GM19193 (cell line): ENCODE data around the gene DDX43.
A peak's percentile ranks its signal among the peaks of the same experiment; 100 is the strongest.

Experiments used
- POLR2A ChIP-seq: IDR thresholded peaks from 4 replicates; pipeline ENCODE4 v1.6.1; 2011; ENCODE audit not compliant: insufficient read depth, insufficient read length; ENCODE audit errors: extremely low read depth

DDX43 gene

DNA sequence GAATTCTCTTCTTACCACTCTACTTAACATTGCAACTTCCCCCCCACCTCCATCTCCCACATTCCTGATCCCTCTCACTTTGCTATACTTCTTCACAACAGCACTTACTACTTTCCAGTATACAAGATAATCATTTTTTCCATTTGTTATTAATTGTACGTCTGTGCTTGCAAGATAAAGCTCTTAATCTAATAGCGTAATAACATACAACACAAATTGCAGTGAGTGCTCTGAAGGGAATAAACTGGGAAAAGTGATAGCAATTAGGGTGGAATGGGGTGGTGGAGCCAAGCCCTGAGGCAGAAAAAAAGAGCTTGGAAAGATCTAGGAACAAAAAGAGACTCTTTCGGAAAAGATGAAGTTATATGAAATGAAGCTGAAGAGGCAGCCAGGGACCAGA is 48.9 kb downstream of the DDX43 start:
- no peak for TF ChIP-seq POLR2A

DNA sequence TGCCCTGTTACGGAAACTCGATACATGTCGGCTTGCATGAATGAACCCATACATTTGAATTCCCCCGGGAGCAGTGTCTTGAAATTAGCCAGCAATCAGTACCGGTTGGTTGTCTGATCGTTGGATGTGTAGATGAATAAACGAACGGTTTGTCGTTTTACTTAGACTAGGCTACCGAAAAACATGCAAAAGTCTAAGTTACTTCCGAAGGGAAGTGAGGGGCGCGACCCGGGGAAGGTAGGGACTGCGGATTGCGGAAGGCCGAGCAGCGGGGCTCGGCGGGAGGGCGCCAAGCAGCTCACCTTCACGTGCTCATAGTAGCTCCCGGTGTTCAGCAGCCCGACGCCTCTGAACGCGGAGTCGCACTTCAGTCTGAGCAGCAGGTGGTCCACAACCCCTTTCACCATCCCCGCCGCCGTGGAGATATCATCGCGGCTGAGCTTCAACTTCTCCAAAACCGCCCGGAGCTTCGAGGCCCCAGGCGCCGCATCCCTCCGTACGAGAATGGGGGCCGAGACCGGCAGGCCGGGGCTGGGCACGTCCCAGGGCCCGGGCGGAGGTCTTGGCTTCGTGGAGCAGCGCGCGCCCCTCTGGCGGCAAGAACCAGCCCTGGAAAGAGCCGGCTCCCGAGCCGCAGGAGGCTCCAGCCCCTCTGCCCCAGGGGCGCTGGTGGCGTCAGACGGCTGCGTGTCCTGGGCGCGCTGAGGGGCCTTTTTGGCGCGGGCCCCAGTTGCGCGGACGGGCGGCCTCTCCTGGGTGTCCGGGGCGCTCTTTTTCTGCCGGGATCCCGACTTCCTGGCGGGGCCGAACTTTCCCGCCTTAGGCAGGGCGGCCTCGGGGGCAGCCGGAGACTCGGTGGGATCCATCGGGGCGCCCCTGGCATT is 56.8 kb downstream of the DDX43 start:
- TF ChIP-seq POLR2A, result peak; percentile 57

DNA sequence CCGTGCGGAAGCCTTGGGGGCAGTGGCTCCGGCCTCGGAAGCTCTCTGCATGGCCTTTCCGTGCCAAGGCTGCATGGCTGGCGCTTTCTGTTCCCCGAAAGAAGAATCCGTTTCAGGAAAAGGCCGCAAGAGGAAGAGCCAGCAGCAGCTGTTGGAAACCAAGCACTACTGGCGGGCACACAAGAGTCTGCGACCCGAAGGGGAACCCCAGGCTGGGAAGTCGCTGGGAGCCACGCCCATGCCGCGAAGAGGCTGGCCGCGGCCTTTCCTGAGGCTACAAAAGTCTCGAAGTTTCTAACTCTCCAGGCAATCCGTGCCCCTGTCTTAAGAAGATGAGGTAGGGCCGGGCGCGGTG is 57.5 kb downstream of the DDX43 start, which contains the start of gene CGAS:
Gene CGAS (minus strand): TSS at position 191 of the 355 bp plus-strand sequence. CDS start 116 bp downstream, at position 75.
- peak; percentile 75 for TF ChIP-seq POLR2A

DNA sequence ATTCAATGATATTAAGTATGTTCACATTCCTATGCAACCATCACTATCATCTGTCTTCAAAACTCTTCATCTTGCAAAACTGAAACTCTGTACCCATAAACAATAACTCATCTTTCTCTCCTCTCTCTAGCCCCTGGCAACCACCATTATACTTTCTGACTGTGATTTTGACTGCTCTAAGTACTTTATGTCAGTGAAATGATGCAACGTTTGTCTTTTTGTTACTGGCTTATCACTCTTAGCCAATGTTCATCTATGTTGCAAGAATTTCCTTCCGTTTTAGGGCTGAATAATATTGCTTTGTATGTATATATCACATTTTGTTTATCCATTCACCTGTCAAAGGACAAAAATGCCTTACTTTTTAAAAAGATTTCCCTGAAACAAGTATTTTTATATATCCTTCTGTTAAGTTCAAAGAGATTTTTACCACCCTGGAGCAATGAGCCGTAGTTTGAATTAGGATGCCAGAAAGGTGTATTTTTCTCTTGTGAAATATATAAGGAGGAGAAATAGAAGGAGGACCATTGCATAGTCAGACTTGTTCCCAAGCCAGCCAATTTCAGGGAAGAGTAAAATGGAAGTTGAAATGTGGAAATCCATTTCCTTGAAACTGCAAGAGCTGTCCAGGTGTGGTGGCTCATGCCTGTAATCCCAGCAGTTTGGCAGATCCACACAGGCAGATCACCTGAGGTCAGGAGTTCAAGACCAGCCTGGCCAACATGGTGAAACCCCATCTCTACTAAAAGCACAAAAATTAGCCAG is 61.4 kb downstream of the DDX43 start:
- TF ChIP-seq POLR2A, result no peak

DNA sequence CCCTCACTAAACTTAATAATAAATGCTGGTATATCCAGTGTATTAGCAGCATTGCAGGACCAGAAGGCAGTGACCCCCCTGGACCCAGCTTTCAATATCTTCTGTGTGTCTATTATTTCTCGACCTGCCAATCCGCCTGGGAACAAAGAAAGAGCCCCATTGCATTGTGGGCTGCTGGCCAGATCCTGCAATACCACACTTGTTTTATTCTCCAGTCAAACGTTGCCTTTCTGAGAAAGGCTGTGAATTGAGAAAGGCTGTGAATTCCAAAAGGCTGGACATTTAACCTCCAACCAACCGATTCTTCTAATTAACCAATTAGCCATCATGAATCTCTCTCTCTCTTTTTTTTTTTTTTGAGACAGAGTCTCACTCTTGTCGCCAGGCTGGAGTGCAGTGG is 65.4 kb downstream of the DDX43 start:
- no peak for TF ChIP-seq POLR2A

DNA sequence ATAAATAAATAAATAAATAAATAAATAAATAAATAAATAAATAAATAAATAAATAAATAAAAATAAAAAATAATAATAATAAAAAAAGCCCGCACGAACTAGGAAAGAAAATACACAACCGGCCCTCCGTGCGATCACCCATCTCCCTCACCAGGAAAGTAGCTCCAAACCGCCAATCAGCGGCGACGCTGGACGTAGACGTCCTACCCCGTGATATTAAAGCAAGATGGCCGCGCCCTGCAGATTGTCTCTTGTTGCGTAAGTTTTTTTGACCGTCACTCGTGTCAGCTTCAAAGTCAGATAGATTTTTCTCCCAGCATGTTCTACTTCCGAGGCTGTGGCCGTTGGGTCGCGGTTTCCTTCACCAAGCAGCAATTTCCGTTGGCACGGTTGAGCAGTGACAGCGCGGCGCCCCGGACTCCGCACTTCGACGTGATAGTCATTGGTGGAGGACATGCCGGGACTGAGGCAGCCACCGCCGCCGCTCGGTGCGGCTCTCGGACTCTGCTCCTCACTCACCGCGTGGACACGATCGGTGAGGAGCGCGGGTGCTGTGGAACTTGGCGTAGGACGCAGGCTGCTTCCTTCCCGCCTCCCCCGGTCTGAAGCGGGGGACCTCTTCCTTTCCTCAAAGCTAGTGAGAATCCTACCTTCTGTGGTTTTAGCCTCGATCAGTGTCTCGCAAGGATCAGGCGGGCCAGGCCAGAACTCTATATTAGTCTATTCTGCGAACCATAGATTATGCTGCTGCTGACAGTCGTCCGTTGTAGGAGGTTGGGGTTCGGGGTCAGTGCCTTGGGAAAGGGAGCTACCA is 67.1 kb downstream of the DDX43 start, which contains the start of gene MTO1:
Gene MTO1 (plus strand): TSS at position 201 of the 814 bp plus-strand sequence. CDS start 118 bp downstream, at position 319.
- peak; percentile 83 for TF ChIP-seq POLR2A
